ENCODE measurements around the gene PPFIBP1.

The PPFIBP1 gene

DNA sequence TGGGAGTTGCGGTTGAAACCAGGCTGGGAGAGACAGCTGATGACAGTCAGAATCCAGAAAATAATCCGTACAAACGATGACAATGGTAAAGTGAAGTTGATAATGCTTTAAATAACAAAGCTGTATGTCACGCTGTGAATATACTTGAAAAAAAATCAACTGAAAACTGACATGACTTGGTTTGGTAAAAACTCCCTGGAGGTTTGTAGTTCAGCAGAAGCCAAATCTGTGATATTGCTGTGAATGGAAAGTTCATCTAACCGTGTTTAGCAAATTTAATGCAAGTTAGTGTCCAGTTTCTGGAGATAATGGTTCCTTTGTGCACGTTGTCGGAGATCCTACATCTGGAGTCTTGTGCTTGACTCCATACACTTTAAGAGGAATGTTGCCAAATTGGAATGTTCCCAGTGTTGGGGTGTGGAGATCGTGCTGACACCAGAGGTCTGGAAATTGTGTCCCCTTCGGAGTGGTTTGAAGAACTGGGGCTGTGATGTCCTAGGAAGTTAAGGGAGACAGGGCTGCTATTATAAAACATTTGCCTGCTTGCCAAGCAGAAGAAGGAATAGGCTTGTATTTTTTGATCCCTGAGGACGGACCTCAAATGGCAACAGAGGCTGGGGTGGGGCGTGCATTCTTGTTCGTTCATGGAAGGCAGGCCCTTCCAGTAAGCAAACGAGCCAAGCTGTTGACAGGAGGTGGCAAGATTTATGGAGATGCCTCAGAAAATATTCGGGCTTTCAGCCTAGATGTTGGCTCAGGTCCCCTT is 30.6 kb downstream of the PPFIBP1 start:
- peak in 40 of 42 donors; percentile 10 to 85 (median 54) for DNase-seq
- intact Hi-C loops (cut with DNase I) = no loop called here

DNA sequence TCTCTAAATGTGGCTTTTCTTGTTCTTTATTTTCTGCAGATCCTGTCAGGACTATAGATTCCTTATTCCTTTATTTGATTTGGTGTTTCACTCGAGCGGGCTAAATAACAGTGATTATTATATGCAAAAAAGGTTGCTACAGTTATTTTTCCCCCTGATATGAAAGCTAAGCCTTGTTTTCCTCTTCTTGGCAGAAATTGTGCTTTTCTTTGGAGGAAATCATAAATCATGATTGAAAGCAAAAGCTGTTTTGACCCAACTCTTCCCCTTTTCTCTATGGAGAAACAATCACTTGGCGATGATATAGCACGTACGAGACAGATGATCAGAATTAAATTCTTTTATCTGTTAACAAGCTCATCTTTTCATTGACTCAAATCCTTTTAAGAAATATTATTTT is 31.4 kb downstream of the PPFIBP1 start:
- DNase-seq = no peak
- intact Hi-C loops (cut with DNase I) = no loop called here

DNA sequence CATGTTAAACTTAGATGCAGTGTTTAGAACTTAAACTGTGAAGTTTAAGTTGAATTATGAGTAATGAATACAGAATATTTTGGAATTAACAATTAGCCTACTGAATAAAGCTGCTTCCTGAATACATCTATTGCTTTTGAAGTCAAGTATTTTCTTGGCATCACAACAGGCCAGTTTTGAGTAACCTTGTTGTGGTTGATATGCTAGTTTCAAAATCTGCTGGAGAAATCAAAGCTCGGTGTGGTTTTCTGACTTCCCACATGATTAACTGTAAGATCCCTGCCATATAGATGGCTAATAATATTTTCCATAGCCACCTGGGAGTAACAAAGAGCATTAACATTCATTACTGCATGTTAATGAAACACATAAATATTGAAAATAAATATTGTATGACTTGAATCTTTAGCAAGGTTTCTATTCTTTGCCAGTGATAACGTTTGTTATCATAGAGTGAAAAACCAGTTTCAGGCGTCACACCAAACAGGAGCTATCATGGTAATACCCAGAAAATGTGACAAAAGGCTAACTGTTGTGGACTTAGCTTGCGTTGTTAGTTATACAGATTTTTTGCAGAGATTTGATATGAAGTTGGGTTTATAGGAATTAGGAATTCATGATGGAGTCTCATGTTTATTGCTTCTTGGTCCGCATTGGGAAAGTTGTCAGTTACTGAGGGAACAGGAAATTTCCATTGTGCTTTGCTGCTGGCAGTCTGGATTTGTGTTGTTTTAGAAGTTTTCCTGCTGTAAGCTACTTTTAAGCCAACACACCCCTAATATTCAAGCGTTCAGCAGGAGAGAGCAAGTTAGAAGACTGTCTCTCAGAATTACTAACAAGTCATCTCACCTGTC is 32.1 kb downstream of the PPFIBP1 start:
- intact Hi-C loops (cut with DNase I) = no loop called here
- peak in 1 of 42 donors; percentile 33 for DNase-seq

DNA sequence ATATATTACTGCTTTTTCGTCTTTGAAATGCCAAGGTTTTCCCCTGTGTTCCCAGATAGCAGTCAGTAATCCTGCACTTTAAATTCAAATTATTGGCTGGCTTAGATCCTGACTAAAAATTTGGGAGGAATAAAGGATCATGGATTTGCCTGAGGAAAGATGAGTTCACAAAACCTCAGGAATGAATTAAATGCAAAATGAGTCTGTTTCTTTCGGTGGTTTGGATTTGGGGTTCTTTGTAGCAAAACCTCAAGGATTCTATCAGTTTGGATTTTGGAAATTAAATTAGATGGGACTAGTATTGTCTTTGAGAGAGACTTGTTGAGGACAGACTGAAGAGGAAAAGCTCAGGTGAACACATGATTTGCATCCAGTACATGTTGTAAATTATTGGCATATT is 36.1 kb downstream of the PPFIBP1 start:
- intact Hi-C loops (cut with DNase I) = no loop called here
- no peak for DNase-seq

DNA sequence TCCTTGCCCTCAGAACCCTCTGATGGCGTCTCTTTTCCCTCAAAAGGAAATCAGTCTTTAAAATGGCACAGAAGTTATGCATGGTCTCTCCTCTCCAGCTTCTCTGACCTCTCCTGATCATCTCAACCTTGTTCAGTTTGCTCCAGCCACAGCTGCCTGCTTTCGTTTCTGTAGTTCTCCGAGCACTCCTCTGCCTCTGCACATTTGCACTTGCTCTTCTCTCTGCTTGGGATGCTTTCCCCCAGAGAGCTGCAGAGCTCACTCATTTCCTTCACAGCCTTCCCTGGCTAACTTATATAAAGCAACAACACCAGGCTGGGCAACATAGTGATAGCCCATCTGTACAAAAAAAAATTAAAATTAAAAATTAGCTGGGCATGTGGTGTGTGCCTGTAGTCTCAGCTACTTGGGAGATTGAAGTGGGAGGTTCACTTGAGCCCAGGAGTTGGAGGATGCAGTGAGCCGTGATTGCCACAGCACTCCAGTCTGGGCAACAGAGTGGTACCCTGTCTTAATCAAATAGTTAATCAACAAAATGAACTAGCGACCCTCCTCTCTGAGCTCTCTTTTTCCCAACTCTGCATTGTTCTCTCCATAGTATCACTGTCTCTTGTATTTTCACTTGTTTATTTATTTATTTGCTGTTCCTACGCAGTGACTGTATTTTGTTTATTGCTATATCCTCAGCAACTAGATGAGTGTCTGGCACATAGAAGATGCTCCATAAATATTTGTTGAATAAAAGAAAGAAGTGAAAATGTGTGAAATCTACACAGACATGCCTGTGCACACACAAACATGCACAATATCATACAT is 37.7 kb downstream of the PPFIBP1 start:
- peak in 14 of 42 donors; percentile 17 to 69 (median 33) for DNase-seq
- intact Hi-C loops (cut with DNase I) = no loop called here

DNA sequence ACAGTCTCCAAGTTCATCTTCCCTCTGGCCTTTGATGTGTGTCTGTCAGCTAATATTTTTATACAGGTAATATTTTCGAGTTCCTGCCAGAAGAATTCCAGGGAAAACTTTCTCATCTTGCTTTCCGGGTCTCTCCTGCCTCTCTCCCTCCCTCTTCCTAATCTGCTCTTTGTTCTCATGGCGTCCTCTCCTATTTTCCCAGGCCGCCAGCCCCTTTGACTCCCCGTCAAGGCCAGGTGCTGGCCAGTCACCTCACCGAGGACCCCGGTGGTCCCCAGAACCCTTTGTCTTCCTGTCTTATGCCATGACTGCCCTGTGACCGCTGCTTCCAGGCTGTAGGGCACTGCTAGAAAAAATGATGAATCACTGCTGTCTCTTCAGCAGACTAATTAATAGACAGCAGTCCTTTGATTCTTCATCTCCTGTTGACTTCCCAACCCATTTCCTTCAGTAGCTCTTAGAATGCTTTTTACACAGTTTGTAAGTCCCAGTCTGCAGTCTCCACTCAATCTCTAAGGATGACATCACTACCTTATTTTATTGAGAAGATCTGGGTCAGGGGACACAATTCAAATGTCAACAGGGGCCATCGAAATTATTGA is 40.7 kb downstream of the PPFIBP1 start:
- no peak for DNase-seq
- intact Hi-C loops (cut with DNase I) = no loop called here

DNA sequence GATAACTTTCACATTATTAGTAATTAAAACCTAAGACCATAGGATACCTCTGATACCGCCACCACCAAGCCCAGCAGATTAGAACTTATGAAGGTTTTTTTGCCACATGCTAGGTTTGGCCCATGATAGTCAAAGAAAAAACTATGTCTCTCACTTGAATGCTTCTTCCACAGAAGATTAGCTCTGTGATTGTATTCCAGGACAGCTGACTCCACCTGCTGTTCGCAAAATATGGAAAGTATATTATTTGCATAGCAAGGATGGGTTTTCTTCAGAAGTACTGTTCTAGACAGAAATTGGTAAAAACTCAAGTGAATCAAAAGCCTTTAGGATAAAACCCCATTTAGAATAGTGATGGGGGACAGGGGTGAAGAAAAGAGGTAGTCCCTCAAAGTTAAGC is 42.2 kb downstream of the PPFIBP1 start:
- intact Hi-C loops (cut with DNase I) = no loop called here
- DNase-seq = no peak

DNA sequence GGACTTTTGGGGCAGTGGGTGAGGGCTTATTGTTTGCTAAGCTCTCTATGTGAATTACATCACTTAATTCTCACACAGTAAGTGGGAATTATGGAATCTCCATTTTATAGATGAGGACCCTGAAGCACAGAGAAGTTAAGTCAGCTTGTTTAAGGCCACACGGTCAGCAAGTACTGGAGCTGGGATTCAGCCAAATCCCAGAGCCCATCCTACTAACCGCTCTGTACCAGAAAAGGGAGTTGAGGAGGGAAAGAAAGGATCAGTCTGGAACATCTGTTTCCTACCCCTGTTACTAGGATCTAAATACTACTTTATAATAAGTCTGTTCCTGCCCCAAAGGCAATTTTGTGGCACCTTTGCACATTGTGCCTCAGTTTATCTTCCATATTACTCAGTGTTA is 42.6 kb downstream of the PPFIBP1 start:
- intact Hi-C loops (cut with DNase I) = no loop called here

DNA sequence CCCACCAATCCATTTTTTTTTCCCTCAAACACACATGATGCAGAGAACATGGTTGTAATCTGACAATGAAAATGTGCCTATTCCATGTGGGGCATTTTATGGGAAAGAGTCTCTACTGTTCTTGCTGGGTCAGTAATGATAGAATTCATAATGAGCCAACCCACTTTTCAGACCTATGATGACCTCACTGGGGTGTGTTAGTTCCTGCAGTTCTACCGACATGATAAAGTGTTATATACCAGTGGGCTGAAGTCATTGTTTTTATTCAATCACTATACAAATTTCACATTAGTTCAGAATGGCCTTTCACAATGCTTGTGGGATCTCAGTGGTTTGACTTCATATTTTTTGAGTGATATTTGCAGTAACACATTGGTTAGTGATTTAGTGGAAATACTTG is 47.5 kb downstream of the PPFIBP1 start:
- intact Hi-C loops (cut with DNase I) = no loop called here
- no peak for DNase-seq

More for the DNA sequence above, 42.6 kb downstream of the PPFIBP1 start:
- no peak for DNase-seq

DNA sequence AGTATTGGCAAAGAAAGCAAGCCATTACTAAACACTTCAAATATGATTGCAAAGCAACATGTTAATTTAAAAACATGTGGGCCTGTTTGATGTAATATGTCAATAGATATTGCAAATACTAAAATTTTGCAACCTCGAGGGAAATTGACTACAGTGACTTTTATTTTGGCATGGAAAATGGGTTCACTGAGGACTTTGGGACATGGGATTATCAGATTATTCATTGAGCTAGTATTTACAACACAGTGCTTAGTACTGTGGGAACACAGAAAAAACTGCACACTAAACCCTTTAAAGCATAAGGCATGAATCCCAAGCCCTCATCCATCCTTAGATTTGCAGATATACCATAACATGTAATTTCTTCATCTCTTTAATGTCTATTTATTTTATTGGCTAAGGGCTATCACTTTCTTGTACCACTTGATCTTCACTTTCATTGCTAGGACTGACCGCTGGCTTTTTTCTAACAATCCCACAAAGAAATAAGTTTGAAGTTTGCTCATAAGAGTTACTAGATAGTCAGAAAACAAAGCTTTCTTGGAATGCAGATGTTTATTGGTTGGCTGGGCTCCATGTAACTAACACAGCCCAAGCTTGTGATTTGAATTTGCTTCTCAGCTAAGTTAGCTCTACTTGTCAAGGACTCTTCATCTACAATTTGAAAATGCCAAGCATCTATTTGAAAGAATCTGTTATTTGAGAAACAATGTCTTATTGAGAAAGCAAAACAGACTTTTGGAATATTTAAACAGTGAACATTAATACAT is 48.7 kb downstream of the PPFIBP1 start:
- intact Hi-C loops (cut with DNase I) = no loop called here
- DNase-seq = no peak

DNA sequence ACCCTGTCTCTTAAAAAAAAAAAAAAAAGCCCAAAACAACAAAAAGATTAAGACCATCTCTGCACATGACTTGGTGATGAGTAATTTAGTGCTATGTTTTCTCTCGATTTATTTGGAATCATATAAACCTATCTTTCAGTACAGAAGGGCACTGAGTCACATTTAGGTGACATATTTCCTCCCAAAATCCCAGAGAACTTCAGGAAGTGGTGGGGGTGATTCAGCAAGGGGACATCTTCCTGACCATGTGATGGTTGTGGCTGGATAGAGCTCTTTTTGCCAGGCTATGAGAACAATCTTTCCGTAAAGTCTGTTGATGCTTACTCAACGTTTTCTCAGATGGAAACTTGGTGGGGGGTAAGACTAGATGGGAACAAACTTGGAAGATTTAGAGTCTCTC is 50.0 kb downstream of the PPFIBP1 start:
- intact Hi-C loops (cut with DNase I) = no loop called here

DNA sequence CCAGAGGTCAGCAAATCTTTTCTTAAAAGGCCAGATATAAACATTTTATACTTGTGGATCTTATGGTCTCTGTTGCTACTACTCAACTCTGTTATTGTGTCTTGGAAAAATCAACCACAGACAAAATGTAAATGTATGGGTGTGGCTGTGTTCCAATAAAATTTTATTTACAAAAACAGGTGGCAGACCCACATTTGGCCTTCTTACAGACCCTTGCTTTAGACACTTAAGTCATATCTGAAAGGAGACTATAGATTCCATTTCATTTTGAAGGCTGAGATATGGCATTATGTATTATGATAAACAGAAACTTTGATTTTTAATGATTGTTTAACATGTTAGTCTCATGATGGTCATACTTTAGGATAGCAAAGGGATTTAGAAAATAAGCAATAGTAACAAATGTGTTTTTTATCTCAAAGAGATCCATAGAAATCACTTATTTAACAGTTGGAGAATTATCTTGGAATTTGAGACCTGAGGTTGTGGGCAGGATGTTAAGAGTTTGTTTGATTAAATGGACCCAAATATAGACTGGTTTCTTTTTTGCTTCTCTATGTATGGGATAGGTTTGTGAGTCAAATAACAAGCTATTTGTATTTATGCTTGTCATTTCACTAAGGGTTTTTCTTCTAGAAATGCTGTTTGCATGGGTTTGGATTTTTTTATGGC is 51.2 kb downstream of the PPFIBP1 start:
- intact Hi-C loops (cut with DNase I) = no loop called here

More for the DNA sequence above, 50.0 kb downstream of the PPFIBP1 start:
- no peak for DNase-seq

DNA sequence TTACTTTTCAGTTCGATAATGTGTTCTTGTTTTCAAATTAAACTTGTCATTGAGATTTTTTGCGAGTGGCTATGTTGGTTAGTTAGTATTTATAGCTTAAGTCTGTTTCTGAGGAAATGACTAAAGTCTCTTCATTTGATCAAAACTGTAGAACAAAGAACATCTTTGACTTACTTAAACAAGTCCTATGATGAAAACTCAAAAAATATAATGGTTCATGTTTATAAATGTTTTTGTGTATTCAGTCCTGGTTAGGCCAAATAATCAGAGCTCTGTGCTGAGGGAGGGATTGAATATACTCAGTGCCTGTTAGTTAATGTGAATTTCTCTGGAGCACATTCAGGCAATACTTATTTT is 51.7 kb downstream of the PPFIBP1 start:
- no peak for DNase-seq
- intact Hi-C loops (cut with DNase I) = no loop called here

More for the DNA sequence above, 51.2 kb downstream of the PPFIBP1 start:
- DNase-seq = no peak

DNA sequence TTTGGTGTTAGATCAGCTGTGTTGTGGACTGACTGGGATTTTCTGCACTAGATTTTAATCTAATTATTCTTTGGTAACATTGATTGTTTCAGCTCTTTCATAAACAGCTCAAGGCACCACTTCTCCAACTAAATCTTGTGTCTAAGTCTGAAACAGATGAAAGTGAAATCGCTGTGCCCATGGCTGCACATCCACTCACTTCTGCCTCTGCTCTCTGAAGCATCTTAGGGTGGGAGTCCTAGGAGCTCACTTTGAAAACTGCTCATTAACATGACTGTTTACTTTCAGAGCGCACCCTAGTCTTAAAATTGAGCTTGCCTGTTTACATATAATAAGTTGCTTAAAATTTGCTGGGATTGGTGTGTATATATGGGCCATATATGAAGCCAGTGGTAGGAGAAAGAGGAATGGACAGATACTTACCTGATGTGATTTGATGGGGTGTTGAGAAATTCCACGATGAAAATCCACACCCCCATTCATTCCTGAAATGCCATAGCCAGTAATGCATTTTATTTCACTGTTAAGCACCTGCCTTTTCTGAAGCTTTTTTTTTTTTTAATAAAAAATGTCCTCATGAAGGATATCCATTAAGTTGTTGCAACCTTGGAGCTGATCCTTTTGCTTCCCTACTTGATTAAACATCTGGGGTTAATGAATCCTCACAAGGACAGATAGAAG is 52.8 kb downstream of the PPFIBP1 start:
- DNase-seq = no peak
- intact Hi-C loops (cut with DNase I) = no loop called here

DNA sequence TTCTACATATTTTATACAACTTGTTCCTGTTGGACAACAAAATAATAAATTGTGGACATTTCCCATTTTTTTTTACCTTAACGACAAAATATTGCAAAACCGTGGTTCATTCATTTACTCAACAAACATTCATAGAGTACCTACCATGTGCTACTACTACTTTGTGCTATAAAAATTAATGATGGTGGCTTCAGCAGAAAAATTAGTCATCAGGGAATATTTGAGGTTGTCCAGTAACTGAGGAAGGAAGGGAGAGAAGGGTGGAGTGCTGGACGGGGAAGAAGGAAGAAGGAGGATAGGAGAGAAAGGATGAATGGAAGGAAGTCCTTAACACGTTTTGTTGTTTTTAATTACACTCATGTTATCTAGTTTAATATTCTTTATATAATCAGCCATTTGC is 53.7 kb downstream of the PPFIBP1 start:
- no peak for DNase-seq
- intact Hi-C loops (cut with DNase I) = no loop called here

DNA sequence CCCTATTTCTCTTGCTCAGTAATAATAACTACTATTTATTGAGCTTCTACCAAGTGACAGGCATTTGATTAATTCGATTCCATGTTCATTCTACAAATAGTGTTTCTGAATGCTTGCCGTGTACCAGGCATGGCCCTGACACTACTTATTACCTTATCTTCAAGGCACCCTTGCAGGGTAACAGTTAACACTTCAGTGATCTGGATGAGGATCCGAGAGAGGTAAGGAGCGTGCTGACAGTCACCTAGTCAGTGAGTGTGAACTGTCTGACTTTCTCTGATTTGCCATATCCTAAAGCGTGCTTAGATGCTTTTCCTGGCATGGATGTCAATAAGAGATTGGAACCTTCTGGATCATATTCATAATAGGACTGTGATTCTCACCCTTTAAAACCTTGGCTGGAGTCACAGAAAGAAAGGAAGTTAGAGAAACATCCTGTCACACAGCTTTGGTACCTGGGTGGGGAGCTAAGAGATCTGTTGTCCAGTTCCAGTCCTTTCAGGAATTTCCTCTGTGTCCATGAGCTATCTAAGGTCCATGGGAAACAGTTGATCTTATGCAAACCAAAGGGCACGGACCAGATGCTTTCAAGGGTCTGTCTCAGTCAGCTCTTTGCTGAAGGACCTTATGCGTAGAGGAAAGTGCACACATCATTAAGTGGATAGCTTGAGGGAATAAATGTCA is 54.8 kb downstream of the PPFIBP1 start:
- no peak for DNase-seq
- intact Hi-C loops (cut with DNase I) = no loop called here

Data from head of caudate nucleus (tissue), 42 donors.